HepG2 (cell line): ENCODE measurements around the gene TLK2. TPM values are rescaled to one million over a fixed set of nuclear protein-coding genes. Genes with fewer than 3 reads are reported as not detected.
A peak's percentile ranks its signal among the peaks of the same experiment; 100 is the strongest.

Experiments used
- ATAC-seq: fragments of 200-7000 bp; cut with Tn5 transposase; 3 replicates; pipeline ENCODE4 v1.9.1; 2020; ENCODE audit warnings: mild to moderate bottlenecking, moderate library complexity
- BruUV-seq: library from RNA; stranded (reverse); fragments of 400-500 nt; replicated peaks from 2 replicates; lab custom pipeline; 2021; lab: Mats Ljungman, UMichigan
- CTCF ChIA-PET: fragments of 300-600 bp; formaldehyde crosslinking; extraction: SDS; loops from one replicate; lab custom pipeline; 2021; ENCODE audit warnings: low total read pairs, inconsistent platforms, low intra/inter-chr PET ratio; lab: Yijun Ruan, JAX
- POLR2A ChIA-PET: fragments of 350-600 bp; sonication (Branson Sonifier 250); formaldehyde crosslinking; loops from one replicate; lab custom pipeline; 2020; ENCODE audit warnings: antibody characterized with exemption, inconsistent platforms; lab: Yijun Ruan, JAX
- DNase-seq: peaks from one replicate; pipeline ENCODE4 v3.0.0-alpha.2; 2015; ENCODE audit warnings: low spot score
- FAIRE-seq: peaks from 3 replicates; lab custom pipeline; 2011; peaks lifted over from hg19 to GRCh38; lab: Jason Lieb, UNC
- H2AFZ ChIP-seq: one replicate; pipeline ENCODE4 v1.6.1; 2011; ENCODE audit warnings: low read length, inconsistent platforms
- H3K27ac ChIP-seq: fragments of 300-600 bp; 3 replicates; pipeline ENCODE4 v1.8.0; 2011; ENCODE audit warnings: mixed run types, mild to moderate bottlenecking, mixed read lengths, low read length, inconsistent platforms; ENCODE audit not compliant: insufficient read depth; ENCODE audit errors: extremely low read length
- H3K27me3 ChIP-seq, 2 experiments: fragments of 200-600 bp in 1 of 2; 2 replicates in 1 of 2; 3 replicates in 1 of 2; pipeline versions ENCODE4 v1.6.0 to v1.8.0; 2011; ENCODE audit warnings: low read length in 2 of 2, mild to moderate bottlenecking in 2 of 2, moderate library complexity in 2 of 2, inconsistent platforms in 1 of 2; ENCODE audit not compliant: insufficient read depth in 2 of 2, control insufficient read depth in 1 of 2
- H3K36me3 ChIP-seq, 2 experiments: fragments of 200-600 bp in 1 of 2; replicated peaks in 1 of 2; 2 replicates in 1 of 2; 3 replicates in 1 of 2; pipeline versions ENCODE4 v1.5.1 to v1.8.0; 2011; ENCODE audit warnings: low read length in 2 of 2, inconsistent platforms in 1 of 2; ENCODE audit not compliant: insufficient read depth in 2 of 2, control insufficient read depth in 1 of 2
- H3K4me1 ChIP-seq: 2 replicates; pipeline ENCODE4 v1.5.1; 2012; ENCODE audit warnings: low read length, inconsistent platforms; ENCODE audit not compliant: insufficient read depth
- H3K4me2 ChIP-seq: 2 replicates; pipeline ENCODE4 v1.6.0; 2011; ENCODE audit warnings: low read depth, low read length, inconsistent platforms
- H3K4me3 ChIP-seq, 3 experiments: fragments of 200-600 bp in 1 of 3; sonication (generic), shearing (Covaris generic) in 1 of 3; replicated peaks in 1 of 3; 2 replicates each; pipeline ENCODE4 v1.5.1; 2011 to 2016; ENCODE audit warnings: low read length in 3 of 3, inconsistent platforms in 2 of 3, low read depth in 2 of 3, mild to moderate bottlenecking in 2 of 3, control low read depth in 1 of 3, mixed read lengths in 1 of 3; ENCODE audit not compliant: insufficient read depth in 1 of 3
- H3K79me2 ChIP-seq: one replicate; pipeline ENCODE4 v1.6.1; 2011; ENCODE audit warnings: low read length, inconsistent platforms; ENCODE audit not compliant: insufficient read depth
- H3K9ac ChIP-seq: 2 replicates; pipeline ENCODE4 v1.6.0; 2011; ENCODE audit warnings: mild to moderate bottlenecking, low read depth, low read length, inconsistent platforms; ENCODE audit not compliant: insufficient read depth
- H3K9me3 ChIP-seq: 2 replicates; pipeline ENCODE4 v1.5.1; 2012; ENCODE audit warnings: mild to moderate bottlenecking, low read length
- H4K20me1 ChIP-seq: 2 replicates; pipeline ENCODE4 v1.6.0; 2011; ENCODE audit warnings: inconsistent platforms, mild to moderate bottlenecking, low read length, moderate library complexity; ENCODE audit not compliant: insufficient read depth
- DBP ChIP-seq: sonication (generic); formaldehyde crosslinking; IDR thresholded peaks from 2 replicates; pipeline ENCODE4 v1.4.0; 2020; ENCODE audit warnings: missing genetic modification reagents; ENCODE audit errors: not compliant biosample characterization
- ZBTB33 ChIP-seq: sonication (generic); formaldehyde crosslinking; IDR thresholded peaks from 2 replicates; pipeline ENCODE4 v1.4.0; 2020; ENCODE audit warnings: missing genetic modification reagents
- ZNF768 ChIP-seq: sonication (generic); formaldehyde crosslinking; IDR thresholded peaks from 2 replicates; pipeline ENCODE4 v1.4.0; 2020; ENCODE audit warnings: missing genetic modification reagents
- ZSCAN12 ChIP-seq: sonication (generic); formaldehyde crosslinking; IDR thresholded peaks from 2 replicates; pipeline ENCODE4 v1.9.0; 2021; ENCODE audit warnings: mild to moderate bottlenecking, missing genetic modification reagents
- WGBS: methylation state at CpG from one replicate; pipeline ENCODE4 v1.1.6; 2017; ENCODE audit warnings: low lambda C conversion rate; 5-methylcytosine and 5-hydroxymethylcytosine counted together
- in situ Hi-C: cut with HindIII; loops from 2 replicates; pipeline ENCODE4 v1.10.0; 2017; ENCODE audit warnings: low pct_unique_long_range_greater_than_20kb; ENCODE audit not compliant: extremely low pct_ligation_motif_present
- intact Hi-C: fragments of 100-400 bp; cut with micrococcal nuclease; formaldehyde crosslinking; loops from one replicate; pipeline ENCODE4 v1.10.0; 2022; ENCODE audit not compliant: unreplicated experiment
- polyA plus RNA-seq, 8 experiments: library from polyadenylated mRNA; depleted of rRNA in 3 of 8; stranded (reverse) in 7 of 8; unstranded in 1 of 8; fragments of >200 nt; fragmentation: Illumina TruSeq in 4 of 8; extraction: Trizol in 4 of 8; gene quantifications; 2 replicates each; pipeline versions ENCODE4 v1.2.1 to v1.2.3, GENCODE V29; 2011 to 2016; ENCODE audit warnings: low read depth in 4 of 8, missing spikeins in 1 of 8, mixed read lengths in 1 of 8; ENCODE audit not compliant: insufficient read depth in 1 of 8
- total RNA-seq, 5 experiments: library from RNA; depleted of rRNA; stranded (reverse); fragments of >200 nt; fragmentation: Illumina TruSeq; extraction: Trizol; gene quantifications; 2 replicates each; pipeline ENCODE4 v1.2.3, GENCODE V29; 2016; ENCODE audit warnings: low read depth in 1 of 5

The TLK2 gene
- total and polyA plus RNA-seq, 2 of the 13 experiments (the other 11 are each of a cell fraction or from before 2014, with no cell fraction given) = 58.7 to 60.8 TPM

GRCh38 chr17:62619417-62620155 lies 141.0 kb downstream of the TLK2 start (continued):
- TF ChIP-seq ZBTB33 (CRISPR knock-in tag) (peak; percentile 18; the same call in 1 of the 2 replicates), ZSCAN12 (CRISPR knock-in tag) (no peak)

- ChIA-PET CTCF (no interaction called here), POLR2A (no interaction called here)
- in situ Hi-C loops = no loop called here
- Histone ChIP-seq H3K9ac (no peak overlapping the region), H3K36me3 (0 out of 5 replicates have a peak, but pooled peaks cover 0 to 1% of the 10 kb centered on the region in 2 experiments), H3K4me1 (peaks cover 33% of the 10 kb centered on the region), H3K4me3 (no peak overlapping the region), H2AFZ (no peak overlapping the region), H3K27ac (no peak overlapping the region), H3K27me3 (no peaks in the 10 kb centered on the region), H3K79me2 (no peaks in the 10 kb centered on the region), H3K4me2 (no peak overlapping the region), H3K9me3 (no peaks in the 10 kb centered on the region), H4K20me1 (no peaks in the 10 kb centered on the region; the same call in 1 of the 2 replicates)
- FAIRE-seq (no peak), DNase-seq (no peak), ATAC-seq (no peak)
- 94% methylated on average over 11 of the region's 11 CpGs for WGBS
- no TSS peak for BruUV-seq
- TF ChIP-seq ZNF768 (CRISPR knock-in tag) = peak; percentile 82; the same call in 1 of the 2 replicates
- TF ChIP-seq DBP (CRISPR knock-in tag) = no peak
- intact Hi-C loops = no loop called here
These were observed 142.6 kb downstream of the TLK2 start for GRCh38 chr17:62621223-62621622.
